BE2C (cell line): ENCODE measurements around the gene FAM120A.

Experiments
- DNase-seq: peaks from one replicate; pipeline ENCODE4 v3.0.0-alpha.2; 2020
- H3K27me3 ChIP-seq: fragments of 250-450 bp; sonication (Bioruptor Pico); 2 replicates; pipeline ENCODE4 v1.5.1; 2020; ENCODE audit warnings: mild to moderate bottlenecking
- H3K36me3 ChIP-seq: fragments of 250-450 bp; sonication (Bioruptor Pico); 2 replicates; pipeline ENCODE4 v1.5.1; 2020; ENCODE audit warnings: mild to moderate bottlenecking
- H3K4me1 ChIP-seq: fragments of 250-450 bp; sonication (Bioruptor Pico); 2 replicates; pipeline ENCODE4 v1.5.1; 2020
- H3K4me3 ChIP-seq: 2 replicates; pipeline ENCODE4 v1.5.1; 2011; ENCODE audit warnings: low read depth, low read length
- H3K9me3 ChIP-seq: fragments of 250-450 bp; sonication (Bioruptor Pico); 2 replicates; pipeline ENCODE4 v1.5.1; 2020
- CTCF ChIP-seq: IDR thresholded peaks from 2 replicates; pipeline ENCODE4 v1.5.1; 2012; ENCODE audit warnings: mild to moderate bottlenecking, low read depth, low read length

Gene FAM120A

GRCh38 chr9:93491593-93492232 lies 40.2 kb downstream of the FAM120A start:
- TF ChIP-seq CTCF: no peak
- Histone ChIP-seq H3K4me1 (no peaks in the 10 kb centered on the region), H3K36me3 (peaks cover 79% of the 10 kb centered on the region), H3K4me3 (no peak overlapping the region), H3K9me3 (no peaks in the 10 kb centered on the region; the same call in 1 of the 2 replicates), H3K27me3 (no peaks in the 10 kb centered on the region; the same call in 1 of the 2 replicates)
- DNase-seq: no peak

GRCh38 chr9:93492327-93492726 lies 40.8 kb downstream of the FAM120A start:
- no peak for TF ChIP-seq CTCF
- H3K36me3 ChIP-seq: peaks cover 83% of the 10 kb centered on the region

GRCh38 chr9:93493949-93494348 lies 42.5 kb downstream of the FAM120A start:
- Histone ChIP-seq H3K36me3 (peaks cover 91% of the 10 kb centered on the region), H3K4me3 (no peak overlapping the region), H3K27me3 (no peaks in the 10 kb centered on the region; the same call in 1 of the 2 replicates), H3K4me1 (no peaks in the 10 kb centered on the region), H3K9me3 (no peaks in the 10 kb centered on the region; the same call in 1 of the 2 replicates)
- no peak for TF ChIP-seq CTCF
- DNase-seq: no peak

More at GRCh38 chr9:93492327-93492726, 40.8 kb downstream of the FAM120A start:
- H3K9me3 ChIP-seq: no peaks in the 10 kb centered on the region; the same call in 1 of the 2 replicates
- no peaks in the 10 kb centered on the region; the same call in 1 of the 2 replicates for H3K27me3 ChIP-seq
- no peaks in the 10 kb centered on the region for H3K4me1 ChIP-seq
- no peak for DNase-seq
- no peak overlapping the region for H3K4me3 ChIP-seq

GRCh38 chr9:93496285-93496684 lies 44.8 kb downstream of the FAM120A start:
- no peak for TF ChIP-seq CTCF
- Histone ChIP-seq H3K27me3 (no peaks in the 10 kb centered on the region; the same call in 1 of the 2 replicates), H3K4me3 (no peak overlapping the region), H3K9me3 (no peaks in the 10 kb centered on the region), H3K36me3 (peaks cover 91% of the 10 kb centered on the region), H3K4me1 (no peaks in the 10 kb centered on the region)
- no peak for DNase-seq

- no peak for TF ChIP-seq CTCF
- no peaks in the 10 kb centered on the region for H3K4me1 ChIP-seq
- H3K27me3 ChIP-seq: no peaks in the 10 kb centered on the region; the same call in 1 of the 2 replicates
- H3K4me3 ChIP-seq: no peak overlapping the region
- no peak for DNase-seq
- peaks cover 79% of the 10 kb centered on the region for H3K36me3 ChIP-seq
- H3K9me3 ChIP-seq: no peaks in the 10 kb centered on the region
These were observed 49.2 kb downstream of the FAM120A start for GRCh38 chr9:93500571-93501298.

GRCh38 chr9:93501406-93501805 lies 49.9 kb downstream of the FAM120A start:
- DNase-seq: no peak
- no peak for TF ChIP-seq CTCF
- Histone ChIP-seq H3K27me3 (no peaks in the 10 kb centered on the region; the same call in 1 of the 2 replicates), H3K9me3 (no peaks in the 10 kb centered on the region), H3K36me3 (peaks cover 72% of the 10 kb centered on the region), H3K4me1 (no peaks in the 10 kb centered on the region), H3K4me3 (no peak overlapping the region)
